Astrocyte (in vitro differentiated cells and primary cell): ENCODE measurements around the gene IL17C. TPM values are rescaled to one million over a fixed set of nuclear protein-coding genes. Genes with fewer than 3 reads are reported as not detected.
A peak's percentile ranks its signal among the peaks of the same experiment; 100 is the strongest.

Source experiments
- DNase-seq: peaks from one replicate; pipeline ENCODE4 v3.0.0-alpha.2; 2010; ENCODE audit warnings: low read depth
- FAIRE-seq: peaks from 2 replicates; lab custom pipeline; 2011; peaks lifted over from hg19 to GRCh38; lab: Jason Lieb, UNC
- H2AFZ ChIP-seq: 2 replicates; pipeline ENCODE4 v1.6.0; 2012; ENCODE audit warnings: low read depth, low read length, inconsistent platforms
- H3K27ac ChIP-seq: 2 replicates; pipeline ENCODE4 v1.5.1; 2011; ENCODE audit warnings: low read depth, low read length, inconsistent platforms
- H3K27me3 ChIP-seq: 2 replicates; pipeline ENCODE4 v1.6.0; 2011; ENCODE audit warnings: low read length, inconsistent platforms; ENCODE audit not compliant: insufficient read depth
- H3K36me3 ChIP-seq: 2 replicates; pipeline ENCODE4 v1.5.1; 2011; ENCODE audit warnings: low read length, inconsistent platforms; ENCODE audit not compliant: insufficient read depth
- H3K4me1 ChIP-seq: 2 replicates; pipeline ENCODE4 v1.5.1; 2011; ENCODE audit warnings: low read length, inconsistent platforms; ENCODE audit not compliant: insufficient read depth
- H3K4me2 ChIP-seq: 2 replicates; pipeline ENCODE4 v1.6.0; 2012; ENCODE audit warnings: low read length, inconsistent platforms
- H3K4me3 ChIP-seq: 2 replicates; pipeline ENCODE4 v1.5.1; 2011; ENCODE audit warnings: low read depth, mild to moderate bottlenecking, low read length, inconsistent platforms; ENCODE audit not compliant: insufficient read depth
- H3K79me2 ChIP-seq: 2 replicates; pipeline ENCODE4 v1.6.0; 2012; ENCODE audit warnings: mild to moderate bottlenecking, low read length, inconsistent platforms; ENCODE audit not compliant: insufficient read depth
- H3K9ac ChIP-seq: 2 replicates; pipeline ENCODE4 v1.6.0; 2012; ENCODE audit warnings: mild to moderate bottlenecking, low read length, inconsistent platforms
- H3K9me3 ChIP-seq: 2 replicates; pipeline ENCODE4 v1.5.1; 2012; ENCODE audit warnings: low read depth, mild to moderate bottlenecking, low read length, inconsistent platforms; ENCODE audit not compliant: insufficient read depth
- H4K20me1 ChIP-seq: 2 replicates; pipeline ENCODE4 v1.6.0; 2012; ENCODE audit warnings: low read length, inconsistent platforms; ENCODE audit not compliant: insufficient read depth
- H3K27ac Mint-ChIP-seq: one replicate; pipeline ENCODE4 v1.8.0; 2021; ENCODE audit warnings: mild to moderate bottlenecking, mixed read lengths; ENCODE audit not compliant: unreplicated experiment
- H3K27me3 Mint-ChIP-seq: one replicate; pipeline ENCODE4 v1.8.0; 2021; ENCODE audit warnings: low read depth, mixed read lengths; ENCODE audit not compliant: unreplicated experiment
- H3K36me3 Mint-ChIP-seq: one replicate; pipeline ENCODE4 v1.8.0; 2021; ENCODE audit warnings: low read depth, mixed read lengths; ENCODE audit not compliant: unreplicated experiment
- H3K4me1 Mint-ChIP-seq: one replicate; pipeline ENCODE4 v1.8.0; 2021; ENCODE audit warnings: low read depth, mixed read lengths; ENCODE audit not compliant: unreplicated experiment
- H3K4me3 Mint-ChIP-seq: one replicate; pipeline ENCODE4 v1.8.0; 2021; ENCODE audit warnings: mild to moderate bottlenecking, moderate library complexity, mixed read lengths; ENCODE audit not compliant: unreplicated experiment
- H3K9me3 Mint-ChIP-seq: one replicate; pipeline ENCODE4 v1.8.0; 2021; ENCODE audit warnings: mild to moderate bottlenecking, mixed read lengths; ENCODE audit not compliant: unreplicated experiment
- EZH2 ChIP-seq: IDR thresholded peaks from 2 replicates; pipeline ENCODE4 v1.6.1; 2012; ENCODE audit warnings: mild to moderate bottlenecking, low read length, inconsistent platforms; ENCODE audit not compliant: insufficient read depth
- total RNA-seq: library from RNA; stranded (reverse); gene quantifications from 2 replicates; pipeline ENCODE4 v1.2.1, GENCODE V29; 2021
- TF ChIP-seq, protein P1 (sequence below): IDR thresholded peaks from 2 replicates; pipeline ENCODE4 v1.5.1; 2011; ENCODE audit warnings: low read depth, mild to moderate bottlenecking, inconsistent platforms, low read length, moderate library complexity; ENCODE audit not compliant: insufficient read depth

Gene IL17C
- total RNA-seq, 1 donor from 2014 or later = 0.36 TPM

DNA sequence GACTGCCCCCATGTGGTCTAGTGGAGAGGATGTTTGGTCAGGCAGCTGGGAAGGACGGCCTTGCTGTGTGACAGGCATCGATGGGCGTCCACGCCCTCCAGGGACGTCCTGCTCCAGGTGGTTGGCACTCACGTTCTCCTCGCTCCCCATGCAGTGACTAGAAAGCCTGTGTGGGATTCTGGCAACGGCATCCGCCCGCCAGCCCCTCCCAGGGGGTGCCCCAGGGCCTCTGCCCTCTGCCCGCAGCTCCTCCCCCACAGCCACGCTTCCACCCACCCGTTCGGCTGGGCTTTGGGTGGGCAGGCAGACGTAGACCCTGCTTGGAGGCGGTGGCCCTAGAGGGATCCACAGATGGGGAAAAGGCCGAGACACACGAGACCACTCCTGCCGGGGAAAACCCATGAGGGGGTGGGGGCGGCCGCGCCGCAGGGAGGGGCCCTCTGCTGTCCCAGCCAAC is 4.7 kb upstream of the IL17C start:
- FAIRE-seq (no peak), DNase-seq (no peak)
- H3K27me3 ChIP-seq = peaks cover 6% of the 10 kb centered on the region
- H3K36me3 ChIP-seq = peaks cover 4% of the 10 kb centered on the region
- H3K9me3 Mint-ChIP-seq = no peaks in the 10 kb centered on the region
- no peak overlapping the region for H3K9ac ChIP-seq
- H4K20me1 ChIP-seq = peaks cover 14% of the 10 kb centered on the region
- H2AFZ ChIP-seq = no peak overlapping the region
- TF ChIP-seq, protein P1, sequence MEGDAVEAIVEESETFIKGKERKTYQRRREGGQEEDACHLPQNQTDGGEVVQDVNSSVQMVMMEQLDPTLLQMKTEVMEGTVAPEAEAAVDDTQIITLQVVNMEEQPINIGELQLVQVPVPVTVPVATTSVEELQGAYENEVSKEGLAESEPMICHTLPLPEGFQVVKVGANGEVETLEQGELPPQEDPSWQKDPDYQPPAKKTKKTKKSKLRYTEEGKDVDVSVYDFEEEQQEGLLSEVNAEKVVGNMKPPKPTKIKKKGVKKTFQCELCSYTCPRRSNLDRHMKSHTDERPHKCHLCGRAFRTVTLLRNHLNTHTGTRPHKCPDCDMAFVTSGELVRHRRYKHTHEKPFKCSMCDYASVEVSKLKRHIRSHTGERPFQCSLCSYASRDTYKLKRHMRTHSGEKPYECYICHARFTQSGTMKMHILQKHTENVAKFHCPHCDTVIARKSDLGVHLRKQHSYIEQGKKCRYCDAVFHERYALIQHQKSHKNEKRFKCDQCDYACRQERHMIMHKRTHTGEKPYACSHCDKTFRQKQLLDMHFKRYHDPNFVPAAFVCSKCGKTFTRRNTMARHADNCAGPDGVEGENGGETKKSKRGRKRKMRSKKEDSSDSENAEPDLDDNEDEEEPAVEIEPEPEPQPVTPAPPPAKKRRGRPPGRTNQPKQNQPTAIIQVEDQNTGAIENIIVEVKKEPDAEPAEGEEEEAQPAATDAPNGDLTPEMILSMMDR = no peak
- TF ChIP-seq EZH2 = no peak
- H3K4me3 Mint-ChIP-seq = no peak overlapping the region
- no peak overlapping the region for H3K27ac Mint-ChIP-seq
- H3K27ac ChIP-seq = no peak overlapping the region
- no peaks in the 10 kb centered on the region for H3K79me2 ChIP-seq
- peaks cover 14% of the 10 kb centered on the region for H3K4me1 ChIP-seq
- no peaks in the 10 kb centered on the region for H3K9me3 ChIP-seq
- no peak overlapping the region for H3K4me3 ChIP-seq
- peaks cover 7% of the 10 kb centered on the region for H3K4me1 Mint-ChIP-seq
- H3K36me3 Mint-ChIP-seq = peaks cover 9% of the 10 kb centered on the region
- H3K27me3 Mint-ChIP-seq = peaks cover 7% of the 10 kb centered on the region
- peak overlapping the region; percentile 81 for H3K4me2 ChIP-seq

DNA sequence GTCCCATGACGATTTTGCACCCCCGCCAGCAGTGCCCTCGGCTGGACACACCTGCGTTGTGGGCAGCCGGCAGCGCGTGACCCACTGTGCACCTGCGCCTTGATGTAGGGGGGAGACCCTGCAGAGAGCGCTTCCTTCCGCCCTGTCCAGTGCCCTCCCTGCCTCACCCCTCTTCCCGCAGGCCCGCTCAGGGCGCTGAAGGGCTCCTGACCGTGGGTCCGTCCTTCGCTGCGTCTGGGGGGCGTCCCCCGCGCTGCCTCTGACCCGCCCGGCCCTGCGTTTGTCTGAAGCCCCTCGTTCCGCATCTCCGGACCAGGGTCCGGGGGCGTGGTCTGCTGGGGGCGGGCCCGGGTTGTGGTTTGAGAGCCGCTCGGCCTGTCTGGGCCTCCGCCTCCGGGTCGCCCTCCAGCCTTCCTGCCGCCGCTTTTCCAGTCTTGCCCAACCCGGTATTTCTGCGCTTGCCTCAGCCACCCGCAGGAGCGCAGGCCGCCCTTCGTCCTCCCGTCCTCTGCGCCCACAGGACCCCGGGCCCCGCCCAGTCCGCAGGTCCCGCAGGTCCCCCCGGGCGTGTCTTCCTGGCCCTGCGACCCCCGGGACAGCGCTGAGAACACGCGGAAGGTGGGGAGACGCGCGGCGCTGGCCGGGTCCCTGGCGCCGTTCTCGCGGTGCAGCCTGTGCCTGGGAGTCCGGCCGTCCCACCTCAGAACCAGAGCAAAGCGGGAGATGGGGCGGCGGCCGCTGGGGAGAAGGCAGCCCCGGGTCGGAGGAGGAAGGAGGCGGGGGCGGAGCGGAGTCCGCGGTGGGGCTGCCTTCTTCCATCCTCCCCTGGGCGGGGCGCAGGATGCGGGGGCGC is 4.0 kb upstream of the IL17C start:
- no peak for DNase-seq

More for the DNA sequence above, 4.0 kb upstream of the IL17C start:
- Histone ChIP-seq H3K9ac (peak overlapping the region; percentile 8), H3K4me2 (peak overlapping the region; percentile 81), H3K36me3 (peaks cover 4% of the 10 kb centered on the region), H3K4me3 (peak overlapping the region; percentile 28), H3K9me3 (no peaks in the 10 kb centered on the region), H3K79me2 (no peaks in the 10 kb centered on the region), H3K27ac (no peak overlapping the region), H2AFZ (peak overlapping the region; percentile 47), H3K4me1 (peaks cover 14% of the 10 kb centered on the region), H4K20me1 (peaks cover 14% of the 10 kb centered on the region), H3K27me3 (peaks cover 7% of the 10 kb centered on the region)
- no peak for TF ChIP-seq EZH2
- TF ChIP-seq, protein P1 = no peak
- Mint-ChIP-seq H3K4me1 (peaks cover 7% of the 10 kb centered on the region), H3K36me3 (peaks cover 9% of the 10 kb centered on the region), H3K9me3 (no peaks in the 10 kb centered on the region), H3K4me3 (peak overlapping the region; percentile 40), H3K27ac (peak overlapping the region; percentile 12), H3K27me3 (peaks cover 7% of the 10 kb centered on the region)
- no peak for FAIRE-seq
